ENCODE measurements around the gene HGS.

GRCh38 chr17:81708739-81709185, 25.0 kb downstream of the HGS start:
- TF ChIP-seq, protein P1, sequence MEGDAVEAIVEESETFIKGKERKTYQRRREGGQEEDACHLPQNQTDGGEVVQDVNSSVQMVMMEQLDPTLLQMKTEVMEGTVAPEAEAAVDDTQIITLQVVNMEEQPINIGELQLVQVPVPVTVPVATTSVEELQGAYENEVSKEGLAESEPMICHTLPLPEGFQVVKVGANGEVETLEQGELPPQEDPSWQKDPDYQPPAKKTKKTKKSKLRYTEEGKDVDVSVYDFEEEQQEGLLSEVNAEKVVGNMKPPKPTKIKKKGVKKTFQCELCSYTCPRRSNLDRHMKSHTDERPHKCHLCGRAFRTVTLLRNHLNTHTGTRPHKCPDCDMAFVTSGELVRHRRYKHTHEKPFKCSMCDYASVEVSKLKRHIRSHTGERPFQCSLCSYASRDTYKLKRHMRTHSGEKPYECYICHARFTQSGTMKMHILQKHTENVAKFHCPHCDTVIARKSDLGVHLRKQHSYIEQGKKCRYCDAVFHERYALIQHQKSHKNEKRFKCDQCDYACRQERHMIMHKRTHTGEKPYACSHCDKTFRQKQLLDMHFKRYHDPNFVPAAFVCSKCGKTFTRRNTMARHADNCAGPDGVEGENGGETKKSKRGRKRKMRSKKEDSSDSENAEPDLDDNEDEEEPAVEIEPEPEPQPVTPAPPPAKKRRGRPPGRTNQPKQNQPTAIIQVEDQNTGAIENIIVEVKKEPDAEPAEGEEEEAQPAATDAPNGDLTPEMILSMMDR (IDR thresholded peaks at IDR 0.05), result no peak
- TF ChIP-seq POLR2AphosphoS5 (IDR thresholded peaks at IDR 0.05) (no peak), POLR2A (IDR thresholded peaks at IDR 0.05) (no peak), EP300 (IDR thresholded peaks at IDR 0.05; ENCODE audit: low read depth) (no peak)

Data from transverse colon (tissue), 4 donors.